Raji (cell line): Measurements from ENCODE around the gene IL27RA.

Source experiments
- POLR2A ChIP-seq: IDR thresholded peaks from 2 replicates; pipeline ENCODE4 v1.6.1; 2011; ENCODE audit warnings: low read depth, low read length, control low read depth; ENCODE audit not compliant: insufficient read depth

IL27RA gene

GRCh38 chr19:14006766-14007562, 24.6 kb upstream of the IL27RA start:
- TF ChIP-seq POLR2A: peak; percentile 53

- no peak for TF ChIP-seq POLR2A
Measured at GRCh38 chr19:14012378-14012915, 19.1 kb upstream of the IL27RA start.

- TF ChIP-seq POLR2A: no peak
Measured at GRCh38 chr19:14015524-14016035, 16.0 kb upstream of the IL27RA start.

- no peak for TF ChIP-seq POLR2A
Measured at GRCh38 chr19:14019100-14019499, 12.5 kb upstream of the IL27RA start.

- TF ChIP-seq POLR2A: no peak
Measured at GRCh38 chr19:14021474-14021873, 10.1 kb upstream of the IL27RA start.

- TF ChIP-seq POLR2A: no peak
Measured at GRCh38 chr19:14022469-14022868, 9.1 kb upstream of the IL27RA start.

- no peak for TF ChIP-seq POLR2A
Measured at GRCh38 chr19:14023404-14024235, 7.9 kb upstream of the IL27RA start.

GRCh38 chr19:14027856-14028450, 3.6 kb upstream of the IL27RA start, which contains the start of gene RLN3:
Gene RLN3 (plus strand): TSS chr19:14028148. CDS start chr19:14028205, 57 bp downstream.
- no peak for TF ChIP-seq POLR2A

- no peak for TF ChIP-seq POLR2A
Measured at GRCh38 chr19:14028901-14029300, 2.7 kb upstream of the IL27RA start.

GRCh38 chr19:14030997-14031718, 404 bp upstream of the IL27RA start:
- TF ChIP-seq POLR2A: no peak

GRCh38 chr19:14033946-14034345, 2.4 kb downstream of the IL27RA start:
- TF ChIP-seq POLR2A: no peak

GRCh38 chr19:14035706-14036105, 4.1 kb downstream of the IL27RA start:
- no peak for TF ChIP-seq POLR2A

GRCh38 chr19:14039181-14039580, 7.6 kb downstream of the IL27RA start:
- no peak for TF ChIP-seq POLR2A

GRCh38 chr19:14048443-14049153, 17.0 kb downstream of the IL27RA start:
- TF ChIP-seq POLR2A: no peak
